Fibroblast of mammary gland (primary cell): ENCODE measurements around the gene C1RL.

Experiments used
- DNase-seq: peaks from one replicate; pipeline ENCODE4 v3.0.0-alpha.2; 2010; ENCODE audit warnings: low read depth
- H3K4me3 ChIP-seq: 2 replicates; pipeline ENCODE4 v1.5.1; 2011; ENCODE audit warnings: low read depth, mild to moderate bottlenecking, low read length, moderate library complexity; ENCODE audit not compliant: control insufficient read depth
- TF ChIP-seq, protein P1 (sequence below): conservative IDR thresholded peaks from 2 replicates; pipeline ENCODE4 v1.5.1; 2011; ENCODE audit warnings: low read depth, low read length, inconsistent platforms; ENCODE audit not compliant: control insufficient read depth, insufficient read depth

Gene C1RL

DNA sequence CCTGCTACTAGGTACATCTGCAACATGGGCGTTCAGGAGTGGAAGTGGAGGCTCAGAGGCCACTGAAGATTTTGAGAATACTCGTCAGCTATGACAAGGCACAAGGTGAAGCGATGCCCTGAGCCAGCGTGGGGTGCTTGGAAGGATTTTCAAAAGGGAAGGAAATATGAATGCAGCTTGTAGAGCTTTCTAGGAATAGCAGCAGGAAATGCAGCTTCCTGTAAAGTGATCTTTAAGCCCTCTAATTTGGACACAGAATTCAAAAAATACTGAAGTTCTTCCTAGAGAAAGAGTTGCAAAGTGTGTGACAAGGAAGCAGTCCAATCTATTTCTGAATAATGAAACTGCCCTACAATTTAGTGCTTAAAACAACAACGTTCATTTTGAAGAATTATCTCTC lies 61.7 kb downstream of the C1RL start:
- DNase-seq = no peak
- no peak overlapping the region for H3K4me3 ChIP-seq
- TF ChIP-seq, protein P1, sequence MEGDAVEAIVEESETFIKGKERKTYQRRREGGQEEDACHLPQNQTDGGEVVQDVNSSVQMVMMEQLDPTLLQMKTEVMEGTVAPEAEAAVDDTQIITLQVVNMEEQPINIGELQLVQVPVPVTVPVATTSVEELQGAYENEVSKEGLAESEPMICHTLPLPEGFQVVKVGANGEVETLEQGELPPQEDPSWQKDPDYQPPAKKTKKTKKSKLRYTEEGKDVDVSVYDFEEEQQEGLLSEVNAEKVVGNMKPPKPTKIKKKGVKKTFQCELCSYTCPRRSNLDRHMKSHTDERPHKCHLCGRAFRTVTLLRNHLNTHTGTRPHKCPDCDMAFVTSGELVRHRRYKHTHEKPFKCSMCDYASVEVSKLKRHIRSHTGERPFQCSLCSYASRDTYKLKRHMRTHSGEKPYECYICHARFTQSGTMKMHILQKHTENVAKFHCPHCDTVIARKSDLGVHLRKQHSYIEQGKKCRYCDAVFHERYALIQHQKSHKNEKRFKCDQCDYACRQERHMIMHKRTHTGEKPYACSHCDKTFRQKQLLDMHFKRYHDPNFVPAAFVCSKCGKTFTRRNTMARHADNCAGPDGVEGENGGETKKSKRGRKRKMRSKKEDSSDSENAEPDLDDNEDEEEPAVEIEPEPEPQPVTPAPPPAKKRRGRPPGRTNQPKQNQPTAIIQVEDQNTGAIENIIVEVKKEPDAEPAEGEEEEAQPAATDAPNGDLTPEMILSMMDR = no peak

DNA sequence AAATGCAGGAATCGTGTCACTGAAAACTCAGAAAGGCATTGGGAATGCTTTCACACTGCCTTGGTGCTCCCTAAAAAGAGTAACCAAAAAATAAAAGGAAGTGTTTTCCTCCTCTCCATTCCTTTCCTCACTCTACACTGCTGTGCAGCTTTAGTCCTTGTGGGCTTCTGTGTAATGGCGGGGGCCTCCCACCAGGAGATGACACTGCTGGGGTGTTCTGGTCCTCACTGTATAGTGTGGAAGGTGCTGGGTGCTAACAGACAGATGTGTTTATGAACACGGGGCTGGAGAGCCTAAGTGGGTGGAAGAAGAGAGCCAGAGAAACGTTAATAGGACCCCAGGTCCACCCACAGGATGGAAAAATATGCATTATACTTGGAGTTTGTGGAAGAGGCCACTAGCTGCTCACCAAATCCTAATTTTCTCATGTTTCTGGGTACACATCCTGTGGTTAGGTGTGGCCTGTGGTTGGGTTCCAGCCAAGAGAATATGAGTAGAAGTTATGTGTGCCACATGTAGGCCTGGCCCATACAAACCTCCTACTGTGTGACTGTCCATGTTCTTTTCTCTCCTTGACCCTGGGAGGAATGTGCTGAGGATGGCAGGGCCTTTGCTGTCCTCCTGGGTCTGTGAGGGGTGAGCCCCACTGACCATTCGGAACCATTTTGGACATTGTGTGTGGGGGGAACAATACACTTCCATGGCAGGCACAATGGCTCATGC lies 62.5 kb downstream of the C1RL start:
- no peak for DNase-seq

DNA sequence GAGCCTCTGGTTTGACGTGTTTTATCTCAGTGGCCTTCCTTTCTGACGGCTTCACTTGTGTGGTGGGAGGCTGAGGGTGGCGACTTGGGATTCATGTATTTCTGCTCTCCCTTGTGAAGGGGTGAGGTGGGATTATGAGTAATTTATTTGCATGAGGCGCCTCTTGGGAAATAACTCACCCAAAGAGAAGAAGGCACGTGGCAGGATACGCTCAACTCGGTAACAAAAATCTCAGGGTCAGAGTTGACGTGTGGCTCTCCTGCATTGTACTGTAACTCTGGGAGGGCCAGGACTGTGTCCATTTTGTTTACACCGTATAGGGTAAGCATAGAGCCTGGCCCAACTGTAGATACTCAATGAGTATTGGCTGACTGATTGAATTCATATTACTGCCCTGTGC lies 63.1 kb downstream of the C1RL start:
- no peak overlapping the region for H3K4me3 ChIP-seq
- TF ChIP-seq, protein P1 = no peak
- no peak for DNase-seq

More for the DNA sequence above, 62.5 kb downstream of the C1RL start:
- H3K4me3 ChIP-seq = no peak overlapping the region
- TF ChIP-seq, protein P1 = no peak
